HepG2 (cell line): ENCODE data around the gene PYGO2. TPM values are rescaled to one million over a fixed set of nuclear protein-coding genes. Genes with fewer than 3 reads are reported as not detected.
A peak's percentile ranks its signal among the peaks of the same experiment; 100 is the strongest.

Experiments
- AFF4 ChIP-seq: sonication (generic); formaldehyde crosslinking; IDR thresholded peaks from 2 replicates; pipeline ENCODE4 v1.4.0; 2020; ENCODE audit warnings: missing genetic modification reagents
- EHMT2 ChIP-seq: fragments of 200-600 bp; sonication (generic); IDR thresholded peaks from 2 replicates; pipeline ENCODE4 v1.7.0; 2017; ENCODE audit warnings: antibody characterized with exemption, low read depth, low read length, borderline replicate concordance
- ELF4 ChIP-seq: sonication (generic); formaldehyde crosslinking; IDR thresholded peaks from 2 replicates; pipeline ENCODE4 v1.5.0; 2020; ENCODE audit warnings: missing genetic modification reagents, mild to moderate bottlenecking, moderate library complexity, borderline replicate concordance
- PHF21A ChIP-seq: sonication (generic); formaldehyde crosslinking; IDR thresholded peaks from 2 replicates; pipeline ENCODE4 v1.5.0; 2020; ENCODE audit warnings: mild to moderate bottlenecking, missing genetic modification reagents
- SMAD3 ChIP-seq: sonication (generic); formaldehyde crosslinking; IDR thresholded peaks from 2 replicates; pipeline ENCODE4 v1.4.0; 2020; ENCODE audit warnings: missing genetic modification reagents
- SOX13 ChIP-seq, 3 experiments: fragments of 450-650 bp in 1 of 3; sonication (generic) in 1 of 3; formaldehyde crosslinking in 1 of 3; IDR thresholded peaks in 2 of 3; conservative IDR thresholded peaks in 1 of 3; 2 replicates each; pipeline versions ENCODE4 v1.5.0 to v1.6.1; 2016 to 2020; ENCODE audit warnings: antibody characterized with exemption in 1 of 3, mild to moderate bottlenecking in 1 of 3, missing compliant biosample characterization in 1 of 3, missing genetic modification reagents in 1 of 3, moderate library complexity in 1 of 3
- SP140L ChIP-seq: sonication (generic); formaldehyde crosslinking; IDR thresholded peaks from 2 replicates; pipeline ENCODE4 v1.4.0; 2020; ENCODE audit warnings: missing genetic modification reagents, borderline replicate concordance
- ZFP1 ChIP-seq: IDR thresholded peaks from 2 replicates; pipeline ENCODE4 v1.6.1; 2016
- ZFP36L1 ChIP-seq: sonication (generic); formaldehyde crosslinking; IDR thresholded peaks from 2 replicates; pipeline ENCODE4 v1.8.0; 2022; ENCODE audit warnings: mild to moderate bottlenecking, missing genetic modification reagents, moderate library complexity
- ZHX2 ChIP-seq, 2 experiments: sonication (generic) in 1 of 2; formaldehyde crosslinking in 1 of 2; IDR thresholded peaks; 2 replicates each; pipeline versions ENCODE4 v1.6.1 to v1.9.0; 2014 to 2022; ENCODE audit warnings: antibody characterized with exemption in 1 of 2, borderline replicate concordance in 1 of 2, inconsistent platforms in 1 of 2, low read depth in 1 of 2, missing genetic modification reagents in 1 of 2
- ZNF687 ChIP-seq: sonication (generic); formaldehyde crosslinking; IDR thresholded peaks from 2 replicates; pipeline ENCODE4 v1.5.1; 2020; ENCODE audit warnings: mild to moderate bottlenecking, missing genetic modification reagents, moderate library complexity
- ZNF816 ChIP-seq: sonication (generic); formaldehyde crosslinking; IDR thresholded peaks from 2 replicates; pipeline ENCODE4 v1.8.0; 2022; ENCODE audit warnings: missing genetic modification reagents, mild to moderate bottlenecking, borderline replicate concordance
- polyA plus RNA-seq, 8 experiments: library from polyadenylated mRNA; depleted of rRNA in 3 of 8; stranded (reverse) in 7 of 8; unstranded in 1 of 8; fragments of >200 nt; fragmentation: Illumina TruSeq in 4 of 8; extraction: Trizol in 4 of 8; gene quantifications; 2 replicates each; pipeline versions ENCODE4 v1.2.1 to v1.2.3, GENCODE V29; 2011 to 2016; ENCODE audit warnings: low read depth in 4 of 8, missing spikeins in 1 of 8, mixed read lengths in 1 of 8; ENCODE audit not compliant: insufficient read depth in 1 of 8
- total RNA-seq, 5 experiments: library from RNA; depleted of rRNA; stranded (reverse); fragments of >200 nt; fragmentation: Illumina TruSeq; extraction: Trizol; gene quantifications; 2 replicates each; pipeline ENCODE4 v1.2.3, GENCODE V29; 2016; ENCODE audit warnings: low read depth in 1 of 5

The PYGO2 gene
- total and polyA plus RNA-seq, 2 of the 13 experiments (the other 11 are each of a cell fraction or from before 2014, with no cell fraction given) = 20.3 to 21.8 TPM

- TF ChIP-seq ZHX2 (IDR thresholded peaks at IDR 0.05; ENCODE audit: low read depth) (0 out of 2 replicates have a peak, but pooled peaks have one; percentile 29), ZHX2 (CRISPR knock-in tag; IDR thresholded peaks at IDR 0.05; ENCODE audit: borderline replicate concordance) (no peak), ZFP1 (CRISPR knock-in tag) (0 out of 2 replicates have a peak, but pooled peaks have one; percentile 57), PHF21A (peak; percentile 63), SOX13 (IDR thresholded peaks at IDR 0.05) (no peak), SOX13 (CRISPR knock-in tag; conservative IDR thresholded peaks at IDR 0.05 in 1 of 2, IDR thresholded peaks at IDR 0.05 in 1 of 2) (no peak), SP140L (CRISPR knock-in tag) (no peak), ZNF816 (CRISPR knock-in tag) (peak; percentile 42; the same call in 1 of the 2 replicates), ELF4 (CRISPR knock-in tag) (no peak), SMAD3 (CRISPR knock-in tag) (no peak), ZFP36L1 (CRISPR knock-in tag) (no peak), EHMT2 (no peak), ZNF687 (CRISPR knock-in tag) (peak; percentile 95), AFF4 (CRISPR knock-in tag) (no peak)
Observed at GRCh38 chr1:154931940-154932487, 29.6 kb downstream of the PYGO2 start (continued).
